Measurements from ENCODE around the gene GPR61.

Gene GPR61

GRCh38 chr1:109503935-109504334, 35.7 kb upstream of the GPR61 start:
- H3K9ac ChIP-seq (ENCODE audit: low read length), result no peak overlapping the region
- H2AFZ ChIP-seq (ENCODE audit: low read length), result no peak overlapping the region
- no peak for TF ChIP-seq EZH2 (IDR thresholded peaks at IDR 0.05; ENCODE audit: borderline replicate concordance, low read length)
- TF ChIP-seq CTCF (IDR thresholded peaks at IDR 0.05; ENCODE audit: low read length), result no peak
- no peak overlapping the region for H3K4me2 ChIP-seq (ENCODE audit: low read length)
- peaks cover 5% of the 10 kb centered on the region; the same call in 1 of the 2 replicates for H3K27me3 ChIP-seq (ENCODE audit: insufficient read depth, low read length)
- no peaks in the 10 kb centered on the region for H3K9me2 ChIP-seq (ENCODE audit: low read depth, low read length)
- H3K36me3 ChIP-seq (ENCODE audit: insufficient read depth, low read length), result peaks cover 7% of the 10 kb centered on the region; the same call in 1 of the 2 replicates
- H3K79me2 ChIP-seq (ENCODE audit: insufficient read depth, low read length), result no peaks in the 10 kb centered on the region
- no peaks in the 10 kb centered on the region for H4K20me1 ChIP-seq (ENCODE audit: insufficient read depth, low read length)
- H3F3A ChIP-seq (ENCODE audit: insufficient read depth, low read length), result no peaks in the 10 kb centered on the region
- no peaks in the 10 kb centered on the region for H3K9me3 ChIP-seq (ENCODE audit: low read length)
- no peak overlapping the region for H3K4me3 ChIP-seq (ENCODE audit: low read depth, low read length, poor library complexity, severe bottlenecking)
- peaks cover 12% of the 10 kb centered on the region for H3K4me1 ChIP-seq (ENCODE audit: insufficient read depth, low read length, severe bottlenecking)
- no peak overlapping the region for H3K27ac ChIP-seq (ENCODE audit: low read depth, low read length, poor library complexity, severe bottlenecking)

GRCh38 chr1:109504974-109505373, 34.7 kb upstream of the GPR61 start:
- Histone ChIP-seq H3K4me2 (ENCODE audit: low read length) (no peak overlapping the region), H3K4me3 (ENCODE audit: low read depth, low read length, poor library complexity, severe bottlenecking) (no peak overlapping the region), H2AFZ (ENCODE audit: low read length) (no peak overlapping the region), H3K27ac (ENCODE audit: low read depth, low read length, poor library complexity, severe bottlenecking) (no peak overlapping the region), H3K9me2 (ENCODE audit: low read depth, low read length) (no peaks in the 10 kb centered on the region), H3K79me2 (ENCODE audit: insufficient read depth, low read length) (no peaks in the 10 kb centered on the region), H3K9me3 (ENCODE audit: low read length) (no peaks in the 10 kb centered on the region), H3K4me1 (ENCODE audit: insufficient read depth, low read length, severe bottlenecking) (peaks cover 20% of the 10 kb centered on the region), H3K9ac (ENCODE audit: low read length) (no peak overlapping the region), H3F3A (ENCODE audit: insufficient read depth, low read length) (no peaks in the 10 kb centered on the region), H4K20me1 (ENCODE audit: insufficient read depth, low read length) (no peaks in the 10 kb centered on the region), H3K36me3 (ENCODE audit: insufficient read depth, low read length) (peaks cover 7% of the 10 kb centered on the region; the same call in 1 of the 2 replicates), H3K27me3 (ENCODE audit: insufficient read depth, low read length) (peaks cover 5% of the 10 kb centered on the region; the same call in 1 of the 2 replicates)
- TF ChIP-seq EZH2 (IDR thresholded peaks at IDR 0.05; ENCODE audit: borderline replicate concordance, low read length), result no peak
- no peak for TF ChIP-seq CTCF (IDR thresholded peaks at IDR 0.05; ENCODE audit: low read length)

GRCh38 chr1:109508001-109508872, 31.4 kb upstream of the GPR61 start:
- Histone ChIP-seq H3K27me3 (ENCODE audit: insufficient read depth, low read length) (peaks cover 5% of the 10 kb centered on the region; the same call in 1 of the 2 replicates), H3K79me2 (ENCODE audit: insufficient read depth, low read length) (no peaks in the 10 kb centered on the region), H3K9me3 (ENCODE audit: low read length) (no peaks in the 10 kb centered on the region), H3K36me3 (ENCODE audit: insufficient read depth, low read length) (no peaks in the 10 kb centered on the region), H3K4me2 (ENCODE audit: low read length) (no peak overlapping the region), H3K9ac (ENCODE audit: low read length) (no peak overlapping the region), H3K4me1 (ENCODE audit: insufficient read depth, low read length, severe bottlenecking) (peaks cover 11% of the 10 kb centered on the region), H3K4me3 (ENCODE audit: low read depth, low read length, poor library complexity, severe bottlenecking) (no peak overlapping the region), H3K27ac (ENCODE audit: low read depth, low read length, poor library complexity, severe bottlenecking) (no peak overlapping the region), H4K20me1 (ENCODE audit: insufficient read depth, low read length) (no peaks in the 10 kb centered on the region), H3K9me2 (ENCODE audit: low read depth, low read length) (no peaks in the 10 kb centered on the region), H2AFZ (ENCODE audit: low read length) (no peak overlapping the region), H3F3A (ENCODE audit: insufficient read depth, low read length) (no peaks in the 10 kb centered on the region)
- TF ChIP-seq CTCF (IDR thresholded peaks at IDR 0.05; ENCODE audit: low read length) (no peak), EZH2 (IDR thresholded peaks at IDR 0.05; ENCODE audit: borderline replicate concordance, low read length) (no peak)
